Measurements from ENCODE around the gene CHCHD2. TPM values are rescaled to one million over a fixed set of nuclear protein-coding genes. Genes with fewer than 3 reads are reported as not detected.
"Not testable (repeated sequence)": the region's sequence is repeated elsewhere in the genome, so short reads cannot be mapped to it uniquely, and the experiment has no call there.

CHCHD2 gene
- total RNA-seq (100 to 1,000 TPM; 155 to 158 TPM), polyA plus RNA-seq (100 to 1,000 TPM; 415 to 515 (median 454) TPM), total RNA-seq (91.2 to 352 (median 124) reads per million in 6 experiments)

GRCh38 chr7:56106108-56107073, at the start of gene CHCHD2:
Gene CHCHD2 (minus strand): TSS chr7:56106476. CDS start chr7:56106413, 63 bp downstream.
- H3K4me3 Mint-ChIP-seq = peak within 1 kb of the TSS; percentile 92 to 98 (median 96)
- POLR2A ChIA-PET = interaction anchor here (0.9 to 1.9 kb wide), 12 partner anchors 39 to 740 kb away, joined by 3 to 21 read pairs (median 4); partner anchors contain the start of genes CCT6A, PSPH and SUMF2
- H3K27ac Mint-ChIP-seq = peak within 1 kb of the TSS; percentile 97 to 100 (median 99)
- DNase-seq (peak; percentile 79 to 97 (median 92)), ATAC-seq (peak; percentile 95 to 97)
- H3K36me3 Mint-ChIP-seq = peaks cover 0 to 39% (median 11%) of the 10 kb centered on the region in 3 donors
- peaks cover 0 to 3% (median 0%) of the 10 kb centered on the region in 5 donors for H3K27me3 Mint-ChIP-seq
- peaks cover 0 to 7% (median 0%) of the 10 kb centered on the region in 9 donors for H3K9me3 Mint-ChIP-seq
- peaks cover 11 to 44% (median 37%) of the 10 kb centered on the region in 4 donors for H3K4me1 Mint-ChIP-seq

- H3K4me3 Mint-ChIP-seq, H3K27me3 Mint-ChIP-seq, H3K27ac Mint-ChIP-seq, DNase-seq, POLR2A ChIA-PET, H3K36me3 Mint-ChIP-seq, ATAC-seq, H3K4me1 Mint-ChIP-seq, H3K9me3 Mint-ChIP-seq: not testable (repeated sequence)
Observed at GRCh38 chr7:56131062-56131461, 24.8 kb upstream of the CHCHD2 start.

GRCh38 chr7:56127241-56127975, 21.1 kb upstream of the CHCHD2 start:
- DNase-seq (no peak), ATAC-seq (no peak)
- Mint-ChIP-seq H3K36me3 (no peaks in the 10 kb centered on the region), H3K27me3 (peaks cover 0 to 1% (median 0%) of the 10 kb centered on the region in 5 donors), H3K27ac (no peak overlapping the region), H3K9me3 (no peaks in the 10 kb centered on the region), H3K4me3 (no peak overlapping the region), H3K4me1 (no peaks in the 10 kb centered on the region)
- POLR2A ChIA-PET = no interaction called here

GRCh38 chr7:56125831-56126230, 19.6 kb upstream of the CHCHD2 start:
- H3K4me3 Mint-ChIP-seq = no peak overlapping the region

GRCh38 chr7:56124981-56125380, 18.7 kb upstream of the CHCHD2 start:
- no peak overlapping the region for H3K4me3 Mint-ChIP-seq
- peaks cover 0 to 1% (median 0%) of the 10 kb centered on the region in 5 donors for H3K27me3 Mint-ChIP-seq
- H3K27ac Mint-ChIP-seq = no peak overlapping the region
- no peaks in the 10 kb centered on the region for H3K4me1 Mint-ChIP-seq
- no peaks in the 10 kb centered on the region for H3K9me3 Mint-ChIP-seq
- ATAC-seq (no peak), DNase-seq (no peak)
- POLR2A ChIA-PET = no interaction called here
- H3K36me3 Mint-ChIP-seq = no peaks in the 10 kb centered on the region

More at GRCh38 chr7:56125831-56126230, 19.6 kb upstream of the CHCHD2 start:
- Mint-ChIP-seq H3K36me3 (no peaks in the 10 kb centered on the region), H3K4me1 (no peaks in the 10 kb centered on the region), H3K27ac (no peak overlapping the region), H3K9me3 (no peaks in the 10 kb centered on the region), H3K27me3 (peaks cover 0 to 1% (median 0%) of the 10 kb centered on the region in 5 donors)
- ATAC-seq (no peak), DNase-seq (no peak)
- POLR2A ChIA-PET = no interaction called here

GRCh38 chr7:56121440-56121839, 15.2 kb upstream of the CHCHD2 start:
- Mint-ChIP-seq H3K4me3 (no peak overlapping the region), H3K27ac (no peak overlapping the region), H3K4me1 (peaks cover 0 to 3% (median 0%) of the 10 kb centered on the region in 4 donors), H3K27me3 (peaks cover 4 to 21% (median 16%) of the 10 kb centered on the region in 5 donors), H3K36me3 (peaks cover 0 to 4% (median 0%) of the 10 kb centered on the region in 3 donors), H3K9me3 (no peaks in the 10 kb centered on the region)
- ATAC-seq (no peak), DNase-seq (no peak)
- POLR2A ChIA-PET = no interaction called here

GRCh38 chr7:56115852-56116538, 9.7 kb upstream of the CHCHD2 start, which contains the start of gene NUPR2:
Gene NUPR2 (minus strand): TSS chr7:56116417. CDS start chr7:56116314, 103 bp downstream.
- peaks cover 0 to 4% (median 2%) of the 10 kb centered on the region in 3 donors for H3K36me3 Mint-ChIP-seq
- peak within 1 kb of the TSS in 3 of 10 donors; percentile 2 to 26 (median 18) for H3K4me3 Mint-ChIP-seq
- peaks cover 0 to 4% (median 1%) of the 10 kb centered on the region in 4 donors for H3K4me1 Mint-ChIP-seq
- DNase-seq (no peak), ATAC-seq (peak in 1 of 2 donors; percentile 33)
- peak within 1 kb of the TSS in 1 of 10 donors; percentile 75 for H3K27ac Mint-ChIP-seq
- POLR2A ChIA-PET = no interaction called here
- H3K9me3 Mint-ChIP-seq = no peaks in the 10 kb centered on the region
- H3K27me3 Mint-ChIP-seq = peaks cover 4 to 35% (median 24%) of the 10 kb centered on the region in 5 donors

- Mint-ChIP-seq H3K27me3 (peaks cover 0 to 23% (median 15%) of the 10 kb centered on the region in 5 donors), H3K4me1 (peaks cover 2 to 11% (median 10%) of the 10 kb centered on the region in 4 donors)
- DNase-seq, H3K27ac Mint-ChIP-seq, H3K9me3 Mint-ChIP-seq, H3K4me3 Mint-ChIP-seq, H3K36me3 Mint-ChIP-seq, ATAC-seq: not testable (repeated sequence)
- POLR2A ChIA-PET = interaction anchor here (0.7 kb wide), 2 partner anchors 307 to 485 kb away, joined by 4 to 5 read pairs; no protein-coding TSS in a partner anchor
Observed at GRCh38 chr7:56112244-56112643, 6.0 kb upstream of the CHCHD2 start.

- Mint-ChIP-seq H3K27ac (no peak overlapping the region), H3K9me3 (peaks cover 0 to 7% (median 0%) of the 10 kb centered on the region in 9 donors), H3K4me1 (peaks cover 9 to 24% (median 22%) of the 10 kb centered on the region in 4 donors), H3K4me3 (no peak overlapping the region), H3K36me3 (peaks cover 0 to 4% (median 4%) of the 10 kb centered on the region in 3 donors), H3K27me3 (peaks cover 0 to 10% (median 4%) of the 10 kb centered on the region in 5 donors)
- ATAC-seq (no peak), DNase-seq (no peak)
- POLR2A ChIA-PET = no interaction called here
Observed at GRCh38 chr7:56110611-56111010, 4.3 kb upstream of the CHCHD2 start.

GRCh38 chr7:56107954-56108258, 1.6 kb upstream of the CHCHD2 start:
- ATAC-seq (no peak), DNase-seq (no peak)
- peaks cover 0 to 24% (median 7%) of the 10 kb centered on the region in 3 donors for H3K36me3 Mint-ChIP-seq
- peak overlapping the region in 9 of 10 donors; percentile 97 to 100 (median 99) for H3K27ac Mint-ChIP-seq
- POLR2A ChIA-PET = interaction anchor here (0.7 to 1.4 kb wide), 2 partner anchors 18 to 147 kb away, joined by 3 to 4 read pairs; no protein-coding TSS in a partner anchor
- peaks cover 11 to 40% (median 37%) of the 10 kb centered on the region in 4 donors for H3K4me1 Mint-ChIP-seq
- peaks cover 0 to 3% (median 0%) of the 10 kb centered on the region in 5 donors for H3K27me3 Mint-ChIP-seq
- peaks cover 0 to 7% (median 0%) of the 10 kb centered on the region in 9 donors for H3K9me3 Mint-ChIP-seq
- peak overlapping the region in 8 of 10 donors; percentile 59 to 98 (median 96) for H3K4me3 Mint-ChIP-seq

- peak in 6 of 10 donors; percentile 19 to 55 (median 31) for DNase-seq
- ATAC-seq = no peak
- H3K36me3 Mint-ChIP-seq = peaks cover 0 to 48% (median 13%) of the 10 kb centered on the region in 3 donors
- H3K27ac Mint-ChIP-seq = peak overlapping the region; percentile 97 to 100 (median 99)
- POLR2A ChIA-PET = interaction anchor here (1.4 to 1.9 kb wide), 5 partner anchors 40 to 740 kb away, joined by 4 to 21 read pairs (median 9); partner anchors contain the start of genes CCT6A, PSPH and SUMF2
- peaks cover 0 to 7% (median 0%) of the 10 kb centered on the region in 9 donors for H3K9me3 Mint-ChIP-seq
- H3K4me3 Mint-ChIP-seq = peak overlapping the region; percentile 92 to 98 (median 96)
- peaks cover 0 to 3% (median 0%) of the 10 kb centered on the region in 5 donors for H3K27me3 Mint-ChIP-seq
- peaks cover 14 to 44% (median 40%) of the 10 kb centered on the region in 4 donors for H3K4me1 Mint-ChIP-seq
Observed at GRCh38 chr7:56105508-56105907, 768 bp downstream of the CHCHD2 start.
